GM12891 (cell line): Measurements from ENCODE around the gene KLF9.

Experiments used
- DNase-seq: peaks from one replicate; pipeline ENCODE4 v3.0.0; 2011; ENCODE audit warnings: low spot score; ENCODE audit not compliant: insufficient read length
- FAIRE-seq: peaks from 2 replicates; lab custom pipeline; 2011; peaks lifted over from hg19 to GRCh38; lab: Jason Lieb, UNC
- PAX5 ChIP-seq: IDR thresholded peaks from 2 replicates; pipeline ENCODE4 v1.6.1; 2011; ENCODE audit warnings: low read length, moderate library complexity, mild to moderate bottlenecking; ENCODE audit not compliant: insufficient read depth, severe bottlenecking
- POLR2A ChIP-seq: IDR thresholded peaks from 2 replicates; pipeline ENCODE4 v1.6.1; 2011; ENCODE audit warnings: low read depth, low read length, control low read depth
- POLR2AphosphoS5 ChIP-seq: IDR thresholded peaks from 2 replicates; pipeline ENCODE4 v1.6.1; 2011; ENCODE audit warnings: low read depth, low read length, control low read depth
- POU2F2 ChIP-seq: IDR thresholded peaks from 2 replicates; pipeline ENCODE4 v1.6.1; 2011; ENCODE audit warnings: low read depth, mild to moderate bottlenecking, control low read depth, low read length, moderate library complexity
- SPI1 ChIP-seq: IDR thresholded peaks from 2 replicates; pipeline ENCODE4 v1.6.1; 2011; ENCODE audit warnings: low read depth, low read length, control low read depth
- TAF1 ChIP-seq: IDR thresholded peaks from 2 replicates; pipeline ENCODE4 v1.6.1; 2011; ENCODE audit warnings: low read depth, low read length, control low read depth

Gene KLF9

GRCh38 chr9:70390933-70391341 is 23.5 kb downstream of the KLF9 start:
- FAIRE-seq (no peak), DNase-seq (no peak)
- TF ChIP-seq POU2F2 = no peak
- TF ChIP-seq POLR2A = no peak
- TF ChIP-seq PAX5 = no peak
- TF ChIP-seq POLR2AphosphoS5 = no peak
- no peak for TF ChIP-seq SPI1
- TF ChIP-seq TAF1 = no peak

GRCh38 chr9:70389621-70390266 is 24.7 kb downstream of the KLF9 start:
- TF ChIP-seq SPI1 = no peak
- TF ChIP-seq POU2F2 = no peak
- no peak for TF ChIP-seq PAX5
- no peak for TF ChIP-seq POLR2AphosphoS5
- no peak for TF ChIP-seq POLR2A
- no peak for TF ChIP-seq TAF1
- no peak for FAIRE-seq

GRCh38 chr9:70389188-70389587 is 25.3 kb downstream of the KLF9 start:
- FAIRE-seq (no peak), DNase-seq (no peak)
- TF ChIP-seq POLR2AphosphoS5 = no peak
- no peak for TF ChIP-seq POU2F2
- TF ChIP-seq TAF1 = no peak
- no peak for TF ChIP-seq SPI1
- TF ChIP-seq PAX5 = no peak
- no peak for TF ChIP-seq POLR2A

More at GRCh38 chr9:70389621-70390266, 24.7 kb downstream of the KLF9 start:
- DNase-seq = no peak

- no peak for TF ChIP-seq POLR2A
- FAIRE-seq (no peak), DNase-seq (no peak)
Measured at GRCh38 chr9:70387663-70388062, 26.8 kb downstream of the KLF9 start.

DNA sequence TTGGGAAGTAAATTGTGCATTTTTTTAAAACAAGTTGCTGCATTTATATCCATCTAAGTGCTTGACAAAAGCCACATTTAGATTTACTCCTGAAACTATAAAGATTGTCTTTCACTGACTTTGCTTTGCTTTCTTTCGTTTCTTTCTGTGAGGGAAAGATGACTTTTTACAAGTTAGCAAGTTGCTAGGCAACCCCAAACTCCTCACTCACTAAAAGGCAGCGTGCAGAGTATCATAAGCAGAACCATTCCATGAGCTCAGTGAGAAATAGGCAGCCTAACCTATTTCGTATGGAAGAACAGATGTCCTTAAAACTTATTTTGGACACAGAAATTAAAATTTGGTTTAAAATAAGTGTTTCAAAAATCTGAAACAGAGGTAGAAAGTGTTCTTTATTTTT is 29.0 kb downstream of the KLF9 start:
- FAIRE-seq (no peak), DNase-seq (no peak)
- TF ChIP-seq POLR2A = no peak
- no peak for TF ChIP-seq POLR2AphosphoS5
- TF ChIP-seq POU2F2 = no peak
- no peak for TF ChIP-seq PAX5
- TF ChIP-seq SPI1 = no peak

- TF ChIP-seq POU2F2 (no peak), POLR2A (no peak), POLR2AphosphoS5 (no peak), PAX5 (no peak), SPI1 (no peak), TAF1 (no peak)
- DNase-seq = no peak
- FAIRE-seq = no peak
Measured at GRCh38 chr9:70382709-70383605, 31.5 kb downstream of the KLF9 start.

GRCh38 chr9:70382046-70382708 is 32.3 kb downstream of the KLF9 start:
- DNase-seq (no peak), FAIRE-seq (no peak)
- TF ChIP-seq POU2F2 = no peak
- no peak for TF ChIP-seq PAX5

DNA sequence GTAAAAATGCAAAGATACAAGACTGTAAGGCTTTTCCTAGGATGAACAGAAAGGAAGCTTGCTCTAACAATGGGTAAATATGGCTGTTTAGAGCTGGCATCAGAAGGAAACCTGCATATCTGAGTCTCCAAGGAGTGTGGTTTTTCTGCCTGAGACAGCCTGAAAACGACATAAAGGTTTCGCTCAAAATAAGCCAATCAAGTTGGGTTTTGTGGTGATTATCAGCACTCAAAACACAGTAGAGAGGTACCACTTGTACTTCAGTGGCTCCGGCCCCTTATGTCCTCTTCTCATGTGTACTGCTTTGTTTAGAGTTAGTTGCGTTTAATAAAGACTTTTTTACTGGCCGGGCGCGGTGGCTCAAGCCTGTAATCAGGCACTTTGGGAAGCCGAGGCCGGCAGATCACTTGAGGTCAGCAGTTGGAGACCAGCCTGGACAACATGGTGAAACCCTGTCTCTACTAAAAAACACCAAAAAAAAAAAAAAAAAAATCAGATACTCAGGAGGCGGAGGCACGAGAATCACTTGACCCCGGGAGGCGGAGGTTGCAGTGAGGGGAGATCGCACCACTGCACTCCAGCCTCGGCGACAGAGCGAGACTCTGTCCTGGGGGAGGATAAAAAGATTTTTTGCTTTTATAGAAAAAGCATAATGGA is 39.4 kb downstream of the KLF9 start:
- FAIRE-seq = no peak
- TF ChIP-seq POU2F2 = no peak
- DNase-seq = no peak

DNA sequence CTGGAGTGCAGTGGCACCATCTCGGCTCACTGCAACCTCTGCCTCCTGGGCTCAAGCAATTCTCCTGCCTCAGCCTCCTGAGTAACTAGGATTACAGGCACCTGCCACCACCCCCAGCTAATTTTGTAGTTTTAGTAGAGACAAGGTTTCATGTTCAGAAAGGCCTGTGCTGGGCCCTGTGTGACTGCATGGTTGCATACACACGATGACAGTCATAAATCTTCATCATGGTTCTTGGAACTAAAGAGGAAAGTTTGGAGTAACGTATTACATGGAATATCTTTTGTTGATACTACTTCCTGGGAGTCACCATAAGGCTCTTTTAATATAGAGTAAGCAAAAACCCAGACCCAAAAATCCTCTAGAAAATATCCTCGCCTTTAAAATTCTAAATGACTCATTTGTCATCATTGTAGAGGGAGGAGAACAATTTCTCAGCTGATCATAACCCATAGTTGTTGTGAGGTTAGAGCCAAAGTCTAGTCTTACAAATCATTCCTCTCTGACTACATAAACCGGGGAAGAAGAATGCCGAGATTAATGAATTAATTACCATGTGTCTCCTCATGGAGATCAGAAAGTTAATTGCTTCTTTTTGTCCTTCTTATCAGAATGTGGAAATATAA is 47.0 kb downstream of the KLF9 start:
- DNase-seq (no peak), FAIRE-seq (no peak)
- TF ChIP-seq POLR2AphosphoS5 (no peak), TAF1 (no peak), POU2F2 (no peak), PAX5 (no peak)
